Mesenchymal stem cell (in vitro differentiated cells and primary cell): ENCODE results near the gene CAMK2A.

Source experiments
- DNase-seq: peaks from one replicate; pipeline ENCODE4 v3.0.0-alpha.2; 2013
- H2AFZ ChIP-seq: one replicate; pipeline ENCODE4 v1.6.1; 2013; ENCODE audit warnings: low read depth, mild to moderate bottlenecking, control low read depth, inconsistent platforms, low read length, moderate library complexity
- H2AK5ac ChIP-seq: 2 replicates; pipeline ENCODE4 v1.6.1; 2013; ENCODE audit warnings: low read length, moderate library complexity, mild to moderate bottlenecking, inconsistent platforms; ENCODE audit not compliant: severe bottlenecking
- H2BK120ac ChIP-seq: one replicate; pipeline ENCODE4 v1.6.1; 2013; ENCODE audit warnings: low read depth, mild to moderate bottlenecking, inconsistent platforms, low read length, moderate library complexity
- H2BK12ac ChIP-seq, 2 experiments: one replicate each; pipeline ENCODE4 v1.6.1; 2013; ENCODE audit warnings: inconsistent platforms in 2 of 2, low read length in 2 of 2, mild to moderate bottlenecking in 2 of 2, moderate library complexity in 2 of 2, control low read depth in 1 of 2
- H2BK15ac ChIP-seq: one replicate; pipeline ENCODE4 v1.6.1; 2013; ENCODE audit warnings: mild to moderate bottlenecking, low read depth, inconsistent platforms; ENCODE audit not compliant: poor library complexity, severe bottlenecking
- H2BK5ac ChIP-seq: 2 replicates; pipeline ENCODE4 v1.6.1; 2013; ENCODE audit warnings: low read depth, mild to moderate bottlenecking, low read length, control low read depth, inconsistent platforms; ENCODE audit not compliant: poor library complexity, severe bottlenecking
- H3K14ac ChIP-seq, 2 experiments: one replicate each; pipeline ENCODE4 v1.6.1; 2013; ENCODE audit warnings: inconsistent platforms in 2 of 2, low read length in 2 of 2, control low read depth in 1 of 2, mild to moderate bottlenecking in 1 of 2, moderate library complexity in 1 of 2
- H3K18ac ChIP-seq, 2 experiments: one replicate each; pipeline ENCODE4 v1.6.1; 2013; ENCODE audit warnings: inconsistent platforms in 2 of 2, low read length in 2 of 2, control low read depth in 1 of 2, low read depth in 1 of 2, mild to moderate bottlenecking in 1 of 2
- H3K23ac ChIP-seq, 2 experiments: one replicate each; pipeline ENCODE4 v1.6.1; 2013; ENCODE audit warnings: inconsistent platforms in 2 of 2, low read length in 2 of 2, mild to moderate bottlenecking in 2 of 2, moderate library complexity in 2 of 2, control low read depth in 1 of 2
- H3K27ac ChIP-seq: 2 replicates; pipeline ENCODE4 v1.5.1; 2013; ENCODE audit warnings: mild to moderate bottlenecking, moderate library complexity, low read length, control low read depth, inconsistent platforms; ENCODE audit not compliant: poor library complexity, severe bottlenecking
- H3K27me3 ChIP-seq, 2 experiments: 2 replicates each; pipeline versions ENCODE4 v1.6.1 to v1.7.0; 2013; ENCODE audit warnings: low read length in 2 of 2, mild to moderate bottlenecking in 2 of 2, moderate library complexity in 2 of 2, control low read depth in 1 of 2, inconsistent platforms in 1 of 2; ENCODE audit not compliant: control insufficient read depth in 1 of 2, insufficient read depth in 1 of 2
- H3K36me3 ChIP-seq, 2 experiments: 2 replicates each; pipeline versions ENCODE4 v1.6.1 to v1.7.0; 2013; ENCODE audit warnings: low read length in 2 of 2, control low read depth in 1 of 2, inconsistent platforms in 1 of 2, low read depth in 1 of 2, mild to moderate bottlenecking in 1 of 2; ENCODE audit not compliant: insufficient read depth in 2 of 2, control insufficient read depth in 1 of 2
- H3K4ac ChIP-seq, 2 experiments: one replicate each; pipeline ENCODE4 v1.6.1; 2013; ENCODE audit warnings: inconsistent platforms in 2 of 2, low read length in 2 of 2, mild to moderate bottlenecking in 2 of 2, moderate library complexity in 2 of 2, control low read depth in 1 of 2, low read depth in 1 of 2
- H3K4me1 ChIP-seq: 2 replicates; pipeline ENCODE4 v1.6.1; 2013; ENCODE audit warnings: low read depth, low read length, control low read depth; ENCODE audit not compliant: control insufficient read depth, insufficient read depth
- H3K4me2 ChIP-seq: 2 replicates; pipeline ENCODE4 v1.6.1; 2013; ENCODE audit warnings: low read length, mild to moderate bottlenecking, inconsistent platforms; ENCODE audit not compliant: poor library complexity, severe bottlenecking
- H3K4me3 ChIP-seq, 2 experiments: 2 replicates each; pipeline versions ENCODE4 v1.5.1 to v1.7.0; 2013; ENCODE audit warnings: low read length in 2 of 2, mild to moderate bottlenecking in 2 of 2, control low read depth in 1 of 2, low read depth in 1 of 2; ENCODE audit not compliant: insufficient read depth in 1 of 2
- H3K79me1 ChIP-seq: replicated peaks from 2 replicates; pipeline ENCODE4 v1.6.1; 2013; ENCODE audit warnings: mild to moderate bottlenecking, control low read depth, low read length, inconsistent platforms; ENCODE audit not compliant: poor library complexity, severe bottlenecking
- H3K9ac ChIP-seq: 2 replicates; pipeline ENCODE4 v1.7.0; 2013; ENCODE audit warnings: mild to moderate bottlenecking, low read length, moderate library complexity
- H3K9me3 ChIP-seq: 2 replicates; pipeline ENCODE4 v1.7.0; 2013; ENCODE audit warnings: mild to moderate bottlenecking, low read length; ENCODE audit not compliant: control insufficient read depth
- H4K8ac ChIP-seq: one replicate; pipeline ENCODE4 v1.6.1; 2013; ENCODE audit warnings: inconsistent platforms, mild to moderate bottlenecking, low read length, moderate library complexity
- H4K91ac ChIP-seq: one replicate; pipeline ENCODE4 v1.6.1; 2013; ENCODE audit warnings: mild to moderate bottlenecking, low read length, inconsistent platforms
- WGBS: methylation state at CpG from one replicate; pipeline ENCODE4 v1.1.7; 2013; ENCODE audit warnings: mixed read lengths; 5-methylcytosine and 5-hydroxymethylcytosine counted together

The CAMK2A gene

GRCh38 chr5:150303070-150303615 lies 13.6 kb upstream of the CAMK2A start:
- H2BK15ac ChIP-seq = peak overlapping the region; percentile 26
- no peak for DNase-seq
- H3K79me1 ChIP-seq = peaks cover 10% of the 10 kb centered on the region
- peak overlapping the region; percentile 19 for H4K8ac ChIP-seq
- peak overlapping the region; percentile 89 for H3K4me2 ChIP-seq
- H3K27ac ChIP-seq = no peak overlapping the region
- H3K4me1 ChIP-seq = peaks cover 28% of the 10 kb centered on the region
- peak overlapping the region in 1 of 2 experiments; percentile 35 for H3K4ac ChIP-seq
- no peak overlapping the region for H3K18ac ChIP-seq
- H2AK5ac ChIP-seq = peak overlapping the region; percentile 33
- H3K27me3 ChIP-seq = no peaks in the 10 kb centered on the region
- 37% methylated on average over 16 of the region's 16 CpGs for WGBS
- no peak overlapping the region for H3K14ac ChIP-seq
- no peak overlapping the region for H3K23ac ChIP-seq
- no peak overlapping the region for H2BK120ac ChIP-seq
- H2BK5ac ChIP-seq = no peak overlapping the region
- H3K9me3 ChIP-seq = no peaks in the 10 kb centered on the region
- H3K36me3 ChIP-seq = peaks cover 0 to 4% of the 10 kb centered on the region in 2 experiments
- no peak overlapping the region for H2AFZ ChIP-seq
- H4K91ac ChIP-seq = peak overlapping the region; percentile 4
- peak overlapping the region in 1 of 2 experiments; percentile 38 for H2BK12ac ChIP-seq
- H3K4me3 ChIP-seq = peak overlapping the region in 1 of 2 experiments; percentile 54
- peak overlapping the region; percentile 2 for H3K9ac ChIP-seq

- Histone ChIP-seq H2AFZ (peak within 1 kb of the TSS; percentile 79), H3K23ac (no peak within 1 kb of the TSS), H3K36me3 (peaks cover 0 to 11% of the 10 kb centered on the region in 2 experiments), H3K27ac (peak within 1 kb of the TSS; percentile 78), H3K4me1 (peaks cover 31% of the 10 kb centered on the region), H2AK5ac (peak within 1 kb of the TSS; percentile 33), H2BK5ac (no peak within 1 kb of the TSS), H2BK12ac (peak within 1 kb of the TSS; percentile 37 to 38), H3K4me2 (peak within 1 kb of the TSS; percentile 89), H2BK15ac (peak within 1 kb of the TSS; percentile 91), H3K27me3 (no peaks in the 10 kb centered on the region), H3K14ac (peak within 1 kb of the TSS in 1 of 2 experiments; percentile 26), H3K4me3 (peak within 1 kb of the TSS; percentile 54 to 58), H2BK120ac (peak within 1 kb of the TSS; percentile 21), H3K79me1 (peaks cover 14% of the 10 kb centered on the region), H3K9me3 (no peaks in the 10 kb centered on the region), H3K4ac (peak within 1 kb of the TSS in 1 of 2 experiments; percentile 35), H4K91ac (peak within 1 kb of the TSS; percentile 83), H3K18ac (peak within 1 kb of the TSS; percentile 14 to 68), H3K9ac (peak within 1 kb of the TSS; percentile 84), H4K8ac (peak within 1 kb of the TSS; percentile 39)
- DNase-seq = peak; percentile 62
- 2% methylated on average over 56 of the region's 63 CpGs for WGBS
Measured at GRCh38 chr5:150302301-150303069, 12.9 kb upstream of the CAMK2A start, which contains the start of gene ARSI. ARSI (minus strand) TSS chr5:150302905; CDS start chr5:150302373, 532 bp downstream.

- H3K9ac ChIP-seq = peak overlapping the region; percentile 84
- H3K23ac ChIP-seq = no peak overlapping the region
- H3K4ac ChIP-seq = no peak overlapping the region
- peaks cover 31% of the 10 kb centered on the region for H3K4me1 ChIP-seq
- H4K91ac ChIP-seq = no peak overlapping the region
- peaks cover 6 to 16% of the 10 kb centered on the region in 2 experiments for H3K36me3 ChIP-seq
- H3K18ac ChIP-seq = no peak overlapping the region
- H3K79me1 ChIP-seq = peaks cover 20% of the 10 kb centered on the region
- no peaks in the 10 kb centered on the region for H3K9me3 ChIP-seq
- H2BK12ac ChIP-seq = peak overlapping the region in 1 of 2 experiments; percentile 37
- H2BK120ac ChIP-seq = no peak overlapping the region
- no peak overlapping the region for H3K14ac ChIP-seq
- no peak for DNase-seq
- H2BK5ac ChIP-seq = no peak overlapping the region
- no peaks in the 10 kb centered on the region for H3K27me3 ChIP-seq
- peak overlapping the region; percentile 79 for H2AFZ ChIP-seq
- H3K27ac ChIP-seq = no peak overlapping the region
- peak overlapping the region; percentile 54 to 58 for H3K4me3 ChIP-seq
- peak overlapping the region; percentile 89 for H3K4me2 ChIP-seq
- WGBS = 37% methylated on average over 22 of the region's 22 CpGs
- H2AK5ac ChIP-seq = no peak overlapping the region
- peak overlapping the region; percentile 39 for H4K8ac ChIP-seq
- peak overlapping the region; percentile 77 for H2BK15ac ChIP-seq
Measured at GRCh38 chr5:150301901-150302300, 12.3 kb upstream of the CAMK2A start.

- Histone ChIP-seq H3K9me3 (no peaks in the 10 kb centered on the region), H3K79me1 (peaks cover 27% of the 10 kb centered on the region), H3K18ac (peak overlapping the region in 1 of 2 experiments; percentile 16), H3K14ac (no peak overlapping the region), H2BK12ac (peak overlapping the region in 1 of 2 experiments; percentile 42), H3K4me3 (no peak overlapping the region), H2BK120ac (no peak overlapping the region), H2BK5ac (no peak overlapping the region), H2AFZ (no peak overlapping the region), H2BK15ac (peak overlapping the region; percentile 45), H3K23ac (no peak overlapping the region), H3K4me2 (peak overlapping the region; percentile 89), H3K4me1 (peaks cover 31% of the 10 kb centered on the region), H4K8ac (no peak overlapping the region), H3K27ac (no peak overlapping the region), H4K91ac (no peak overlapping the region), H3K9ac (no peak overlapping the region), H3K27me3 (no peaks in the 10 kb centered on the region), H3K4ac (no peak overlapping the region), H3K36me3 (peaks cover 6 to 24% of the 10 kb centered on the region in 2 experiments), H2AK5ac (peak overlapping the region; percentile 66)
- DNase-seq = peak; percentile 32
- WGBS = 82% methylated on average over 1 of the region's 1 CpG
Measured at GRCh38 chr5:150301170-150301505, 11.6 kb upstream of the CAMK2A start.
